ENCODE measurements around the gene PLEKHG4B.
A peak's percentile ranks its signal among the peaks of the same experiment; 100 is the strongest.
"Not testable (repeated sequence)": the region's sequence is repeated elsewhere in the genome, so short reads cannot be mapped to it uniquely, and the experiment has no call there.

Gene PLEKHG4B

GRCh38 chr5:91556-92263 is at the start of gene PLEKHG4B:
TSS of gene PLEKHG4B (plus strand) at chr5:92168. CDS start at chr5:92232, 64 bp downstream.
- peak; percentile 20 for DNase-seq

GRCh38 chr5:42250-42649 is 49.7 kb upstream of the PLEKHG4B start:
- DNase-seq, result no peak

GRCh38 chr5:48192-48591 is 43.8 kb upstream of the PLEKHG4B start:
- no peak for DNase-seq

- DNase-seq, result not testable (repeated sequence)
Observed at GRCh38 chr5:49530-49929, 42.4 kb upstream of the PLEKHG4B start.

- no peak for DNase-seq
Observed at GRCh38 chr5:49953-50544, 41.9 kb upstream of the PLEKHG4B start.

- DNase-seq, result no peak
Observed at GRCh38 chr5:50724-51499, 41.1 kb upstream of the PLEKHG4B start.

- DNase-seq, result no peak
Observed at GRCh38 chr5:51500-51823, 40.5 kb upstream of the PLEKHG4B start.

GRCh38 chr5:53381-54174 is 38.4 kb upstream of the PLEKHG4B start:
- DNase-seq, result peak; percentile 7

- DNase-seq, result no peak
Observed at GRCh38 chr5:54175-54730, 37.7 kb upstream of the PLEKHG4B start.

- DNase-seq, result no peak
Observed at GRCh38 chr5:54876-55569, 36.9 kb upstream of the PLEKHG4B start.

- peak; percentile 11 for DNase-seq
Observed at GRCh38 chr5:56561-57290, 35.2 kb upstream of the PLEKHG4B start.

- not testable (repeated sequence) for DNase-seq
Observed at GRCh38 chr5:60250-60649, 31.7 kb upstream of the PLEKHG4B start.

GRCh38 chr5:70440-70839 is 21.5 kb upstream of the PLEKHG4B start:
- DNase-seq, result no peak

- not testable (repeated sequence) for DNase-seq
Observed at GRCh38 chr5:72316-73180, 19.4 kb upstream of the PLEKHG4B start.

GRCh38 chr5:73181-73447 is 18.9 kb upstream of the PLEKHG4B start:
- DNase-seq, result not testable (repeated sequence)

- no peak for DNase-seq
Observed at GRCh38 chr5:73768-74502, 18.0 kb upstream of the PLEKHG4B start.

GRCh38 chr5:74503-75109 is 17.4 kb upstream of the PLEKHG4B start:
- DNase-seq, result no peak

- no peak for DNase-seq
Observed at GRCh38 chr5:75331-76320, 16.3 kb upstream of the PLEKHG4B start.
